Measurements from ENCODE around the gene ITGA7. TPM values are rescaled to one million over a fixed set of nuclear protein-coding genes. Genes with fewer than 3 reads are reported as not detected.

ITGA7 gene
- total RNA-seq, 3 donors from 2014 or later, result 20.5 to 190 (median 33.1) TPM

DNA sequence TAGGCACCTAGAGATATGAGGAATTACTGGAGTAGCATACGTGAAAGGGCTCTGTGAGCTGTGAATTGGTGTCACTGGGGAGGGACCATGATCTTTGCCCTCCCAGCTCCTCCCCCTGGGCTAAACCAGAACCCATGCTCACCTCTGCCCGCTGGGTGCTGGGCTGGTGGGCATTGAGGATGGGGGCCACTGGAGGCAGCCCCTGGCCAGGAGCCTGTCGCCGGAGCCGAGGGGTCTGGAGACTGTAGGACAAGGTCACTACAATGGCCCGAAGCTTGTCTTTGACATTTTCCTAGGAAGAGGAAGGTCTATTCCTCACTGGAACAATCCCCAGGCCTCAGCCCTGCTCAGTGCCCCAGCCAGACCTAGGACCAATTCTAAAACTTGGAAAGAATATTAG lies 11.6 kb downstream of the ITGA7 start:
- no peaks in the 10 kb centered on the region for H3K9me3 ChIP-seq
- H3K4me3 ChIP-seq, result no peak overlapping the region
- no peak overlapping the region for H3K27ac ChIP-seq
- TF ChIP-seq POLR2AphosphoS5 (IDR thresholded peaks at IDR 0.05), result no peak
- TF ChIP-seq, protein P1, sequence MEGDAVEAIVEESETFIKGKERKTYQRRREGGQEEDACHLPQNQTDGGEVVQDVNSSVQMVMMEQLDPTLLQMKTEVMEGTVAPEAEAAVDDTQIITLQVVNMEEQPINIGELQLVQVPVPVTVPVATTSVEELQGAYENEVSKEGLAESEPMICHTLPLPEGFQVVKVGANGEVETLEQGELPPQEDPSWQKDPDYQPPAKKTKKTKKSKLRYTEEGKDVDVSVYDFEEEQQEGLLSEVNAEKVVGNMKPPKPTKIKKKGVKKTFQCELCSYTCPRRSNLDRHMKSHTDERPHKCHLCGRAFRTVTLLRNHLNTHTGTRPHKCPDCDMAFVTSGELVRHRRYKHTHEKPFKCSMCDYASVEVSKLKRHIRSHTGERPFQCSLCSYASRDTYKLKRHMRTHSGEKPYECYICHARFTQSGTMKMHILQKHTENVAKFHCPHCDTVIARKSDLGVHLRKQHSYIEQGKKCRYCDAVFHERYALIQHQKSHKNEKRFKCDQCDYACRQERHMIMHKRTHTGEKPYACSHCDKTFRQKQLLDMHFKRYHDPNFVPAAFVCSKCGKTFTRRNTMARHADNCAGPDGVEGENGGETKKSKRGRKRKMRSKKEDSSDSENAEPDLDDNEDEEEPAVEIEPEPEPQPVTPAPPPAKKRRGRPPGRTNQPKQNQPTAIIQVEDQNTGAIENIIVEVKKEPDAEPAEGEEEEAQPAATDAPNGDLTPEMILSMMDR (IDR thresholded peaks at IDR 0.05), result no peak
- TF ChIP-seq POLR2A (IDR thresholded peaks at IDR 0.05), result no peak
- intact Hi-C loops (cut with DNase I; ENCODE audit: low total_unique reads), result no loop called here
- H3K36me3 ChIP-seq, result no peaks in the 10 kb centered on the region
- no peak for DNase-seq (ENCODE audit: low spot score in 2 of 2)
- no peaks in the 10 kb centered on the region for H3K27me3 ChIP-seq
- H3K4me1 ChIP-seq, result no peaks in the 10 kb centered on the region

DNA sequence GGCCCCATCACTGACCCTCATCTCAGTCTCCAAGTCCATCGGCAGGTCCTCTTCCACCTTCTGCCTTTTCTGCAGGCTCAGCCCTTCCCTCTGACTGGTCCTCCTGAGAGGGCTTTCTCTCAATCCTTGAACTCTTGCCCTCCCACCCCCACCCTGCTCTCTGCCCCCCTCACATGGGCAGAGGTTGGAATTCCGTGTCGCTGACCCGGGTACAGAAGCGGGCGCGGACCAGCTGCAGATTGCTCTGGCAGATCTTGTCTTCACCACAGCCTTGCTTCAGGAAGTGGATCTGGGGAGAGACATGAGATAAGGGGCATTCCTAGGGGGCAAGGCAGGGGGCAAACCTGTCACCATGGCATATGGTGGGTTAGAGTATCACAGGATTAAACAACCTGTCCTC lies 12.4 kb downstream of the ITGA7 start:
- no peak overlapping the region for H3K4me3 ChIP-seq
- no peaks in the 10 kb centered on the region for H3K27me3 ChIP-seq
- no peaks in the 10 kb centered on the region for H3K4me1 ChIP-seq
- peak in 1 of 2 donors; percentile 43 for DNase-seq (ENCODE audit: low spot score in 2 of 2)
- H3K36me3 ChIP-seq, result no peaks in the 10 kb centered on the region
- TF ChIP-seq POLR2A (IDR thresholded peaks at IDR 0.05), result no peak
- no peak for TF ChIP-seq POLR2AphosphoS5 (IDR thresholded peaks at IDR 0.05)
- TF ChIP-seq, protein P1 (IDR thresholded peaks at IDR 0.05), result no peak
- H3K9me3 ChIP-seq, result no peaks in the 10 kb centered on the region
- intact Hi-C loops (cut with DNase I; ENCODE audit: low total_unique reads), result no loop called here
- H3K27ac ChIP-seq, result no peak overlapping the region

DNA sequence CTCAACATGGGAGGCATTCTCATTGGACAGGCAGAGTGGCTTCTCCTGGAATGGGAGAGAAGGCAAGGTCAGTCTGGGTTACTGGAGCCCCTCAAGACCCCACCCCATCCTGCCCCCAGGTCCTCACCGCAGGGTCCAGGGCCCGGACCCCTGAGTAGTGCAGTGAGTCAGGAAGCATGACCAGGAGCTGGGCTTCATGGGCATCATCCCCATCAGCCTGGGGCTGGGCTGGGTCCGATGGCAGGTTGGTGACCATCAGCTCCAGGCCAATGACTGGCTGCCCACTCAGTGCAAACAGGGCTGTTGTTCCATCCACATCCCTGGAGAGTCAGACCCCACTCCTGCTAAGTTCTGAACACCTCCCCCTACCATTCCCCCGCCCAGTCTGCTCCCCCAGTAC lies 13.1 kb downstream of the ITGA7 start:
- peak in 1 of 2 donors; percentile 36 for DNase-seq (ENCODE audit: low spot score in 2 of 2)
- Histone ChIP-seq H3K36me3 (no peaks in the 10 kb centered on the region), H3K4me3 (no peak overlapping the region), H3K4me1 (no peaks in the 10 kb centered on the region), H3K27me3 (no peaks in the 10 kb centered on the region), H3K27ac (no peak overlapping the region), H3K9me3 (no peaks in the 10 kb centered on the region)
- intact Hi-C loops (cut with DNase I; ENCODE audit: low total_unique reads), result no loop called here
- TF ChIP-seq POLR2AphosphoS5 (IDR thresholded peaks at IDR 0.05) (no peak), POLR2A (IDR thresholded peaks at IDR 0.05) (no peak)
- TF ChIP-seq, protein P1 (IDR thresholded peaks at IDR 0.05), result no peak

DNA sequence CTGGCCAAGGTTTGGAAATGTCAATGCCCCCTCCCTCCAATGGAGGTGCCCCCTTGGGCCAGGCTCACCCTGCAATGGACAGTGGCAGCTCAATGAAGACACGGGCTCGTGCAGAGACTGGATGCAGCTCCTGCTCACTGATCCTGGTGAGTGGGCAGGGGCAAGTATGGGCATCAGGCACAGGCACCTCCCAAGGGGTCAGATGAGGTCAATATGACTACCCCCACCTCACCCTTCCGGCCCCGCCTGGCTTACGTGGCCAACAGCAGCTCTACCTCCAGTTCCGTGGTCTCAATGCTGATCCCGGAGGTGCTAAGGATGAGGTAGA lies 13.6 kb downstream of the ITGA7 start:
- TF ChIP-seq POLR2AphosphoS5 (IDR thresholded peaks at IDR 0.05) (no peak), POLR2A (IDR thresholded peaks at IDR 0.05) (no peak)
- TF ChIP-seq, protein P1 (IDR thresholded peaks at IDR 0.05), result no peak
- Histone ChIP-seq H3K4me3 (no peak overlapping the region), H3K36me3 (no peaks in the 10 kb centered on the region), H3K27ac (no peak overlapping the region), H3K27me3 (no peaks in the 10 kb centered on the region), H3K4me1 (no peaks in the 10 kb centered on the region), H3K9me3 (no peaks in the 10 kb centered on the region)
- intact Hi-C loops (cut with DNase I; ENCODE audit: low total_unique reads), result no loop called here
- peak in 1 of 2 donors; percentile 30 for DNase-seq (ENCODE audit: low spot score in 2 of 2)

DNA sequence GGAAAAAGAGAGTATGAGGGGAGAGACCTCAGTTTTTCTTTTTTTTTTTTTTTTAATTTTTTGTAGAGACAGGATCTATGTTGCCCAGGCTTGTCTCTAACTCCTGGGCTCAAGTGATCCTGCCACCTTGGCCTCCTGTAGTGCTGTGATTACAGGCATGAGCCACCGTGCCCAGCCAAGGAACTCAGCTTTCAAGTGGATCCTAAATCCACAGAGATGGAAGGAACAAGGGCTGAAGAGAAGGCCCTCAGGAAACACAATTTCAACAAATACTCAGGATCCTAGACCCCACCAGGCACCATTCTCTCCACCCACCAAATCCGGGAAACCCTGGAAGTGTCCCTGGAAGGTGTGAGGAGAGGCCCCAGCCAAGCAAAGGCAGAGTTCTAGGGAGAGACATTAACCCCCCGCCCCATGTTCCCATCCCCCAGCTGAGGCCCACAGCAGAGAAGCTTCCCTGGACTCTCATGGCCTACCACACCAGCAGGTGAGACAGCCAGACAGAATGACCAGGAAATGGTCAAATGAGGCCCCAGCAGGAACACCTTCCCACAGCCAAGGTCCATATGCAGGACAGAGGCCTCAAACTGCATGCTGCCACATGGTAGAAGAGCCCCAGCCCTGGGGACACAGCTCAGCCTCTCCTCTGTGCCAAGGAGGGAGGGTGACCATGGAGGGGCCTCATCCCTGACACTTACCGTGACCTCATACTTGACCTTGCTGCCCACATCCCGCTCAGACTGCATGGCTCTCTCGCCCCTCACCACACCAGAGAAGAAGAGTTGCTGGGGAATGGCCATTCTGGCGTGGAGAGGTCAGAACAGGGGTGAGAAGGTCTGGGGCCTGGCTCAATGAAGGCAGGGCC lies 14.1 kb downstream of the ITGA7 start:
- TF ChIP-seq, protein P1 (IDR thresholded peaks at IDR 0.05), result no peak
- intact Hi-C loops (cut with DNase I; ENCODE audit: low total_unique reads), result no loop called here
- no peaks in the 10 kb centered on the region for H3K36me3 ChIP-seq

More for the DNA sequence above, 14.1 kb downstream of the ITGA7 start:
- Histone ChIP-seq H3K27me3 (no peaks in the 10 kb centered on the region), H3K4me1 (no peaks in the 10 kb centered on the region), H3K4me3 (no peak overlapping the region), H3K27ac (no peak overlapping the region), H3K9me3 (no peaks in the 10 kb centered on the region)
- no peak for DNase-seq (ENCODE audit: low spot score in 2 of 2)
